ENCODE results near the gene VMP1.
A peak's percentile ranks its signal among the peaks of the same experiment; 100 is the strongest.
"Not testable (repeated sequence)": the region's sequence is repeated elsewhere in the genome, so short reads cannot be mapped to it uniquely, and the experiment has no call there.

Gene VMP1

DNA sequence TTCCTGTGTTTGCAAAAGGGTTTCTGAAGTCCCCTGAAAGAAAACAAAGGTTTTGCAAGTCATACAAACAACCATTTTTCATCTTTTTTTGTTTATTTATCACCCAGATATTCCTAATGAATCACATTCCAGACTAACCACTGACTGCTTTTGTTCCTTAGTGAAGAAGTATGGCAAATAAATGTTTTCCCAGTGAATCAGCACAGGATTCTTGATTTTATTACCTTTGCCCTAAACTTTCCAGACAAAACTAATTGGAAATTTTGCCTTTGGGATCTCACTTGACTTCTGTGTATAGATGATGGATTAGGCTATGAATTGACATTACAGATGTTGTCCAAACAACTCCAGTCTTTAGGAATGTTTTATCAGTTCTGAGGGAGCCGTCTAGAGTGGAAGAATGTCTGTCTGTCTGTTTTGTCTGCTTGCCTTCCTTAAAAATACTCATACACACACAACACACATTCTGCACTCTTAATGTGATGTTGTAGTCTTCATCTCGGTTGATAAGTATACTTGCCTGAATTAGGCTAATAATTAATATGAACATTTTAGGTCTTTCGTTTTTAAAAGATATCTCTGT lies 48.9 kb downstream of the VMP1 start:
- no peak for DNase-seq (ENCODE audit: low spot score in 2 of 2)
- Mint-ChIP-seq H3K9me3 (peaks cover 3% of the 10 kb centered on the region), H3K4me1 (peaks cover 69% of the 10 kb centered on the region), H3K4me3 (peak overlapping the region; percentile 72), H3K36me3 (peaks cover 85% of the 10 kb centered on the region), H3K27ac (peak overlapping the region; percentile 97)
- no peak for ATAC-seq

DNA sequence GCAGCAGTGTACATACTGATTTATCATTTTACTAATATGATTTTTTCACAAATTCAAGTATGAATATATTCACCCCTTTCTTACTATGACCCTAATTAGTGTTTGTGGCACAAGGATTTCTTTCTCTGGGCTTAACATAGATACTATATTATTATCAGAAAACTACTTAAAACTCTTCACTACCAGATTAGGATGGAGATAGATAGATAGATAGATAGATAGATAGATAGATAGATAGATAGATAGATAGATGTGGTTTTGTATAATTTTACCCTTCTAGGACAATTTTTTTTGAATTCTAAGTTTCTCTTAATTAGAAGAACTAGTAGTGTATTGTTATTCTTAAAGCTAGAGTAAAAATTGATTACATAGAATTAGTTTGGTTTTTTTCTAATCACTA lies 49.6 kb downstream of the VMP1 start:
- H3K27ac Mint-ChIP-seq: peak overlapping the region; percentile 97
- peaks cover 69% of the 10 kb centered on the region for H3K4me1 Mint-ChIP-seq
- peaks cover 3% of the 10 kb centered on the region for H3K9me3 Mint-ChIP-seq
- no peak overlapping the region for H3K4me3 Mint-ChIP-seq
- H3K36me3 Mint-ChIP-seq: peaks cover 85% of the 10 kb centered on the region
- ATAC-seq (no peak), DNase-seq (ENCODE audit: low spot score in 2 of 2) (no peak)

DNA sequence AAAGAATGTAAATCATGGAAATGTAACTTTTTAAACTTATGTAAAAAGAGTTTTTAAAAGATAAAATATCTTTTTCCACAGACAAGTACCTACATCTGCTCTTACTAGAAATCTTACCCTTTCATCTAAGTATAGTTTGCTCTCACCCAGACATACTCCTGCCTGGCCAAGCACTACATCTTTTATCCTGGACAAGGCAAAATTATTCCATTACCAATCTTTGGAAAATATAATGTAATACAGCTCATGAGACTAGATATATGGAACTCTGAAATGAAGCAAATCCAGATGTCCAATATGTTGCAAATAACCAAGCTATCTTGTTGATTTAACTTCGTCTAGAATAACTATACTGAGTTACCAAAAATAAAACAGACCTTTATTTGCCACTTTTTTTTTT lies 50.0 kb downstream of the VMP1 start:
- Mint-ChIP-seq H3K4me3 (no peak overlapping the region), H3K4me1 (peaks cover 65% of the 10 kb centered on the region), H3K9me3 (peaks cover 3% of the 10 kb centered on the region), H3K27ac (peak overlapping the region; percentile 97), H3K36me3 (peaks cover 85% of the 10 kb centered on the region)
- ATAC-seq: no peak
- no peak for DNase-seq (ENCODE audit: low spot score in 2 of 2)

DNA sequence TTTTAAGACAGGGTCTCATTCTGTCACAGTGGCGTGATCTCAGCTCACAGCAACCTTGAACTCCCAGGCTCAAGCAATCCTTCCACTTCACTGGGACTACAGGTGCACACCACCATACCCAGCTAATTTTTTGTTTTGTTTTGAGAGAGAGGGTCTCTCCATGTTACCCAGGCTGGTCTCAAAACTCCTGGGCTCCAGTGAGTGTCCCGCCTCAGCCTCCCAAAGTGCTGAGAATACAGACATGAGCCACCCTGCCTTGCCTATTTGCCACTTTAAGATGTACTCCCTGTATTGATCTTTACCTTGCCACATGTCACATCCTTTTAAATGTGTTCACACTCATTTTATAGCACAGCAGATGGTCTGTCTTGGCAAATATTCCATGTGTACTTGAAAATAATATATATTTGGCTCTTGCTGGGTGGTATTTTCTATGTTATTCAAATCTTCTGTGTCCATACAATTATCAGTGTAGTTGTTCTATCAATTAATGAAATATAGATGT lies 50.5 kb downstream of the VMP1 start:
- DNase-seq (ENCODE audit: low spot score in 2 of 2) (no peak), ATAC-seq (no peak)
- Mint-ChIP-seq H3K27ac (peak overlapping the region; percentile 97), H3K4me3 (no peak overlapping the region), H3K36me3 (peaks cover 85% of the 10 kb centered on the region), H3K9me3 (peaks cover 3% of the 10 kb centered on the region), H3K4me1 (peaks cover 63% of the 10 kb centered on the region)

- H3K9me3 Mint-ChIP-seq; H3K4me3 Mint-ChIP-seq; DNase-seq (ENCODE audit: low spot score in 2 of 2); ATAC-seq: not testable (repeated sequence)
- Mint-ChIP-seq H3K27ac (peak overlapping the region; percentile 97), H3K4me1 (peaks cover 65% of the 10 kb centered on the region), H3K36me3 (peaks cover 81% of the 10 kb centered on the region)
Measured at GRCh38 chr17:59758998-59759651, 51.7 kb downstream of the VMP1 start.

DNA sequence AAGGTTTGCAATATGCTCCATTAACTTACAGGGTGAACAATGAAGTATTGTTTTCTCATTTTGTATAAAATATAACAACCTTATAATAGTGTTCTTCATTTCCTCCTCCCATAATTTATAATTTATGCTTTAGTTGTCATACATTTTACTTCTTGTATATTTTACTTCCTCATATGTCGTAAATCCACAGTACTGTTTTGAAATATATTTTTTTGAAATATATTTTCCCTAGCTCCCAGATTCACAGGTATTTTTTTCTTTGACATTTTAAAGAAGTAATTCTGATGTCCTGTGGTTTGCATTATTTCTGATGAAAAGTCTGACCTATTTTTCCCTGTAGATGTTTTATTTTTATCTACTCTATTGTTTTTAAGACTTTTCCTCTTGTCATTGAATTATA lies 52.7 kb downstream of the VMP1 start:
- ATAC-seq (no peak), DNase-seq (ENCODE audit: low spot score in 2 of 2) (no peak)
- Mint-ChIP-seq H3K27ac (peak overlapping the region; percentile 97), H3K4me3 (no peak overlapping the region), H3K36me3 (peaks cover 83% of the 10 kb centered on the region), H3K4me1 (peaks cover 65% of the 10 kb centered on the region), H3K9me3 (peaks cover 3% of the 10 kb centered on the region)

DNA sequence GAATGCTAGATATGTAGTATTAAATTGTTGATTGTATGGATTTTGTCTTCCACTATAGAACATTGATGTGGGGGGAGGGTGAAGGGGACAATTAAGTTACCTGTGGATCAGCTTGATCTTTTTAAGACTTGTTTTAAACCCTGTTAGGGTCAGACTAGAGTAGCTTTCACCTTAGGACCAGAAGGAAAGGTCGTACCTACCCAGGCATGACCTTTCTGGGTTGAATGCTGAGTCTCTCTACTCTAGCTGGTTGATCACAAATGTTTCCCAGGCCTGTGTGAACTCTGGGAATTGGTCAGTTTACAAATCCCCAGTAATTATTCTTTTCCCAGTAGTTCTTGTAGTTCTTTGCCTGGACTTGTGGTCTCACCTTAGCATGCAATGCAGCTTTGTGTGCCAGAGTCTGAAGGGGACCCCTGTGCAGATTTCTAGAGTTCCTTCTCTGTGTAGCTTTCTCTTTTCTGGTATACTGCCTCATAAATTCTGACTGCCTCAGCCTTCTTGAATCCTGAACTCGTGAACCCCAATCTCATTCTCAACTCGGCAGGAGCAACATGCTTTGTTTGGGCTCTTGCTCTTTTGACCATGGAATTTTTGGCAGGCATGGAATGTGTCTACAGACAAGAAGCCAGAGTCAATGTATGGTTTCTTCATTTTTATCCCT lies 54.1 kb downstream of the VMP1 start:
- no peak for DNase-seq (ENCODE audit: low spot score in 2 of 2)
- Mint-ChIP-seq H3K9me3 (peaks cover 3% of the 10 kb centered on the region), H3K4me3 (peak overlapping the region; percentile 41), H3K27ac (peak overlapping the region; percentile 97), H3K36me3 (peaks cover 79% of the 10 kb centered on the region), H3K4me1 (peaks cover 56% of the 10 kb centered on the region)
- ATAC-seq: no peak

- H3K4me1 Mint-ChIP-seq: peaks cover 53% of the 10 kb centered on the region
- peaks cover 83% of the 10 kb centered on the region for H3K36me3 Mint-ChIP-seq
- H3K4me3 Mint-ChIP-seq: peak overlapping the region; percentile 42
- H3K9me3 Mint-ChIP-seq: peaks cover 3% of the 10 kb centered on the region
- ATAC-seq: peak; percentile 97
- peak overlapping the region; percentile 97 for H3K27ac Mint-ChIP-seq
- no peak for DNase-seq (ENCODE audit: low spot score in 2 of 2)
Measured at GRCh38 chr17:59762049-59762823, 54.8 kb downstream of the VMP1 start.

GRCh38 chr17:59762824-59763374 lies 55.4 kb downstream of the VMP1 start:
- H3K4me3 Mint-ChIP-seq: peak overlapping the region; percentile 42
- H3K4me1 Mint-ChIP-seq: peaks cover 48% of the 10 kb centered on the region
- ATAC-seq: no peak
- peak overlapping the region; percentile 97 for H3K27ac Mint-ChIP-seq
- peaks cover 78% of the 10 kb centered on the region for H3K36me3 Mint-ChIP-seq
- no peak for DNase-seq (ENCODE audit: low spot score in 2 of 2)
- peaks cover 3% of the 10 kb centered on the region for H3K9me3 Mint-ChIP-seq

GRCh38 chr17:59763861-59764260 lies 56.4 kb downstream of the VMP1 start:
- Mint-ChIP-seq H3K27ac (peak overlapping the region; percentile 81), H3K36me3 (peaks cover 79% of the 10 kb centered on the region), H3K4me3 (no peak overlapping the region), H3K9me3 (peaks cover 3% of the 10 kb centered on the region), H3K4me1 (peaks cover 43% of the 10 kb centered on the region)
- ATAC-seq (peak; percentile 36), DNase-seq (ENCODE audit: low spot score in 2 of 2) (no peak)

GRCh38 chr17:59764292-59764741 lies 56.9 kb downstream of the VMP1 start:
- Mint-ChIP-seq H3K9me3 (peaks cover 3% of the 10 kb centered on the region), H3K4me1 (peaks cover 43% of the 10 kb centered on the region), H3K36me3 (peaks cover 75% of the 10 kb centered on the region), H3K27ac (peak overlapping the region; percentile 81), H3K4me3 (no peak overlapping the region)
- ATAC-seq (peak; percentile 46), DNase-seq (ENCODE audit: low spot score in 2 of 2) (no peak)

DNA sequence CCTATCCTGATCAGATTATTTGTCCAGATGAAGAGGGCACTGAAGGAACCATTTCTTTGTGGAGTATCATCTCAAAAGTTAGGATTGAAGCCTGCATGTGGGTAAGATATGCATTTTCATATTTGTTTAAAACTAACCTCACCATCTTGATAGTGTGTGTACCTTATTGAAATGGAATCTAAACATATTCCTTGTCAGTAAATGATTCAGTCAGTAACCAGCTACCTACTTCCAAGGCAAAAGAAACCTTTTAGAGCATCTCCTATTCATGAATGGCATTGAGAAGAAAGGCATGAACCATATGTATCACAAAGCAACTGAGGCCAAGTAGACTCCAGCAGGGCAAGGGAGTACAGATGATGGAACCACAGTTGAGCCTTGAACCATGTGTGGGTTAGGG lies 57.6 kb downstream of the VMP1 start:
- DNase-seq (ENCODE audit: low spot score in 2 of 2) (no peak), ATAC-seq (no peak)
- peak overlapping the region; percentile 5 for H3K4me3 Mint-ChIP-seq
- peaks cover 36% of the 10 kb centered on the region for H3K4me1 Mint-ChIP-seq
- H3K36me3 Mint-ChIP-seq: peaks cover 69% of the 10 kb centered on the region
- H3K27ac Mint-ChIP-seq: no peak overlapping the region
- H3K9me3 Mint-ChIP-seq: no peaks in the 10 kb centered on the region

- Mint-ChIP-seq H3K27ac (no peak overlapping the region), H3K36me3 (peaks cover 69% of the 10 kb centered on the region), H3K4me1 (peaks cover 27% of the 10 kb centered on the region), H3K9me3 (no peaks in the 10 kb centered on the region), H3K4me3 (no peak overlapping the region)
- ATAC-seq: no peak
- no peak for DNase-seq (ENCODE audit: low spot score in 2 of 2)
Measured at GRCh38 chr17:59766491-59766890, 59.0 kb downstream of the VMP1 start.

DNA sequence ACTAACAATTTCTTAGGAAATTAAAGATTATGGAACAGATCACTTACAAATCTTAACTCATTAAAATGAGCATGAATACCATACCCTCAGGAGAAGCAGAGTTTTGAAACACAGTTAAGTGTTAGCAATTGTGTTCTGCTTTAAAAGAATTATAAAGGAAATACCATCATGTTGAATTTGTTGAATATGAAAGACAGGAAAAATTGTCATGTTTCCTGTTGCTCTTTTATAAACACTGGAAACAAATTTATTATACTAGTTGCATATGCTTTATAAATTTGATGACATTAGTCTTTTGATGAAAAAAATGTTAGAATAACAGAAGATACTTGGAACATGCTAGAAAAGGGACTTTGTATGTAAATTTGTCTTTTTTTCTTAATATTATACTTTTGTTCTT lies 59.7 kb downstream of the VMP1 start:
- ATAC-seq (no peak), DNase-seq (ENCODE audit: low spot score in 2 of 2) (no peak)
- no peak overlapping the region for H3K4me3 Mint-ChIP-seq
- H3K9me3 Mint-ChIP-seq: no peaks in the 10 kb centered on the region
- no peak overlapping the region for H3K27ac Mint-ChIP-seq
- H3K36me3 Mint-ChIP-seq: peaks cover 64% of the 10 kb centered on the region
- peaks cover 22% of the 10 kb centered on the region for H3K4me1 Mint-ChIP-seq

DNA sequence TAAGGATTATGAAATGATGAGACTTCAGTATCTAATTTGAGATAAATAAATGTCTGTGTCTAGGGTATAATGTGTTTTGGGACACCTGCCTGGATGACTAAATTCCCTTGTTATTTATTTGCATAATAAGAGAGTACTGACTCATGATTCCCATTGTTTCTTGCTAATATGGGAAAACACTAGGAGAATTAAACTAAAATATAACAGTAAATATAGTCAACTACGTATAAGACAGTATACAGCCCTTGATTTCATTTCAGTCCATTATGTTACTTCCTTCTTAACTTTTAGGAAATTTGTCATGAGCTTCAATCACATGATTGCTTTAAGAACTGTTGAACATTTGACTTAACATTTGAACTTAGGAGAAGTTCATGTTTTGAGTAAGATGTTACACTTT lies 62.4 kb downstream of the VMP1 start:
- Mint-ChIP-seq H3K4me3 (no peak overlapping the region), H3K27ac (no peak overlapping the region), H3K36me3 (peaks cover 71% of the 10 kb centered on the region), H3K9me3 (no peaks in the 10 kb centered on the region), H3K4me1 (peaks cover 6% of the 10 kb centered on the region)
- DNase-seq (ENCODE audit: low spot score in 2 of 2): no peak
- ATAC-seq: no peak
